ENCODE results near the gene PGM2. TPM values are rescaled to one million over a fixed set of nuclear protein-coding genes. Genes with fewer than 3 reads are reported as not detected.
A peak's percentile ranks its signal among the peaks of the same experiment; 100 is the strongest.
"Not testable (repeated sequence)": the region's sequence is repeated elsewhere in the genome, so short reads cannot be mapped to it uniquely, and the experiment has no call there.

PGM2 gene
- 37.4 and 59.2 TPM in 2 replicates for total RNA-seq

GRCh38 chr4:37826295-37827029, at the start of gene PGM2:
PGM2 (plus strand) TSS chr4:37826686; CDS start chr4:37826733, 47 bp downstream.
- DNase-seq (ENCODE audit: low read depth), result peak; percentile 58

DNA sequence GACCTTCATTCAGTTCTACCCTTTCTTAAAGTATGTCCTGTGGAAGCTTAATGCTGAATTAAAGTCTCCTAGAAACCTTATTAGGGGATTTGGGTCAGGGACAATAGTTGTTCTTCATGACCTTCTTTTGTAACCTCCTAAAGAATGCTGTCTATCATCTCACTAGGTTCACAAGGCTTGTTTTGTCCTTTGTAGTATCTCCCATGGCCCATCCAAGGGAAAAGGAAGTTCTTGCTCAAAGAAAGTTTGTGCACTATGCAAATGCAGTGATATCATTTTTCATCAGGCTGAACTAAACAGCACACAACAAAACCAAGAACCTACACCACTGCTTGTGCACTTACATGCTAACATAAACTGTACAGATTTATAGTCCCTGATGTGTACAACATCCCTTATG, 46.6 kb upstream of the PGM2 start:
- DNase-seq (ENCODE audit: low read depth), result no peak

DNA sequence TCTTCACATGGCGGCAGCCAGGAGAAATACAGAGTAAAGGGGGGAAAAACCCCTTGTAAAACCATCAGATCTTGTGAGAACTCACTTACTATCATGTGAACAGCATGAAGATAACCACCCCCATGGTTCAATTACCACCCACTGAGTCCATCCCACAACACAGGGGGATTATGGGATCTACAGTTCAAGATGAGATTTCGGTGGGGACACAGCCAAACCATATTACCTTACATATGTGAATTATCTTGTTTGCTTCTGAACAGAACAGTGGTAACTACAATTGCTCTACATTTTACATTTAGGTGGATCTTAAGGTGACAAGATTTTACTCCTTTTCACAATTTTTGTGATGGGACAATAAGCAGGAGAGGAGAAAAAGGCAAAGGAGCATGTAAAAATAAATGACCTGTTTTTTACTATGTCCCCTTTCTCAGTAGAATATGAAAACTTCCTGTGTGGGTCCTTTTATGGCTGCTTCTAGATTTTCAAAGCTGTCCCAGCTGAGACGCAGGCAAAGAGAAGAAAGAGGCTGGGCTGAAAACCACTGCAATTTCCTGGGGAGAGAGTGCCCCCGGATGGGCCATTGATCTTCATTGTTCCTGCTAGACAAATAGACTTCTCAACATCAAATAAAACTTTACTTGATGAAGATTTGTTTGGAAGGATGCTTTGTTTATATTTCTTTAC, 45.9 kb upstream of the PGM2 start:
- no peak for DNase-seq (ENCODE audit: low read depth)

GRCh38 chr4:37781131-37781455, 45.4 kb upstream of the PGM2 start:
- no peak for DNase-seq (ENCODE audit: low read depth)

GRCh38 chr4:37786267-37786666, 40.2 kb upstream of the PGM2 start:
- DNase-seq (ENCODE audit: low read depth), result not testable (repeated sequence)

- not testable (repeated sequence) for DNase-seq (ENCODE audit: low read depth)
Observed at GRCh38 chr4:37787883-37788460, 38.5 kb upstream of the PGM2 start.

DNA sequence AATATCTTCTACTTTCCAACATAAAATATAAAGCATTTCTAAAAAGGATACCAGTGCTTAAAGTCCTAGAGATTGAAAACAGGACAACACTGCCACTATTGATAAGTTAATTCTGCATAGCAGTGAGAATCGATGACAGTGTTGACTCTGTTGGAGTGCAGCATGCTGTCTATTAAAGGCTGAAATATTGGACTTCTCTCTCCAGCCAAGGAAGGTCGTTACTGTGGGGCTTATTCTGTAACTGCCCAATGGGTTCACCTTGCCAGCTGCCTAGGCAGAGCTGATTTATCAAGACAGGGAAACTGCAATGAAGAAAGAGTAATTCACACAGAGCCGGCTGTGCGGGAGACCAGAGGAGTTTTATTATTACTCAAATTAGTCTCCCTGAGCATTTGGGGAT, 37.7 kb upstream of the PGM2 start:
- DNase-seq (ENCODE audit: low read depth), result no peak

- no peak for DNase-seq (ENCODE audit: low read depth)
Observed at GRCh38 chr4:37792241-37792640, 34.2 kb upstream of the PGM2 start.

DNA sequence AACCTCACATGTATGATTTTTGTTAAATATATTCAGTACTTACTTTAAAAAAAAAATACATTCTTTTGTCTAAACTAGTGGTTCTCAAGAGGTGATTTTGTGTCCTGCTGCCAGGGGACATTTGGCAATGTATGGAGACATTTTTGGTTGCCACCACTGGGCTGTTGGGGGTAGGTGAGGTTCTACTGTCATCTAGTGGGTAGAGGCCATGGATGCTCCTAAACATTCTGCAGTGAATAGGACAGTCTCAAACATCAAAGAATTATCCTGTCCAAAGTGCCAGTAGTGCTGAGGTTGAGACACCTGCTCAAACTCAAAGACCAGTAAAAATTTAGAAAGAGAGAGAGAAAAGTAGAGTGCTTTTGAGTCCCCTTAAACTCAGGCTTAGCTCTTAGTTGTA, 32.9 kb upstream of the PGM2 start:
- no peak for DNase-seq (ENCODE audit: low read depth)

GRCh38 chr4:37794056-37794455, 32.4 kb upstream of the PGM2 start:
- no peak for DNase-seq (ENCODE audit: low read depth)

GRCh38 chr4:37795581-37796195, 30.8 kb upstream of the PGM2 start:
- DNase-seq (ENCODE audit: low read depth), result peak; percentile 16

DNA sequence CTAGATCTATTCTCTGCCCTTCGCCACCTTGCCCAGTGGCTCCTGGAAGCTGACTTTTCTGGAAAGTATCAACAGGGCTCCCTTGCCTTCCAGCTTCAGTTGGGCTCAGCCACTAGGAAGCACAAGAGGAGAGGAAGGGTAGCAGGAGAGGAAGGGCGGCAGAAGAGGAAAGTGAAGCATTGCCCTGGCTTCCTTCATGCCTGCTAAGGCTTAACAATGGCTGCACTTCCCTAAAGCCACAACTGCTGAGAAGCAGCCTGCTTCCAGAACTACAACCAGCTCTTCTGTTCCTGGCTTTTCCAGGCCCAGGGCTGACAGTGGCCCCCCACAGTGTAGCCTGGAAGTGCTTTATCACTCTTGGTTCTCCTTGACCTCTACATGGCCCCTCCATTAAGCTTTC, 29.1 kb upstream of the PGM2 start:
- no peak for DNase-seq (ENCODE audit: low read depth)

GRCh38 chr4:37797923-37798322, 28.6 kb upstream of the PGM2 start:
- DNase-seq (ENCODE audit: low read depth), result no peak

GRCh38 chr4:37798616-37799015, 27.9 kb upstream of the PGM2 start:
- DNase-seq (ENCODE audit: low read depth), result no peak

DNA sequence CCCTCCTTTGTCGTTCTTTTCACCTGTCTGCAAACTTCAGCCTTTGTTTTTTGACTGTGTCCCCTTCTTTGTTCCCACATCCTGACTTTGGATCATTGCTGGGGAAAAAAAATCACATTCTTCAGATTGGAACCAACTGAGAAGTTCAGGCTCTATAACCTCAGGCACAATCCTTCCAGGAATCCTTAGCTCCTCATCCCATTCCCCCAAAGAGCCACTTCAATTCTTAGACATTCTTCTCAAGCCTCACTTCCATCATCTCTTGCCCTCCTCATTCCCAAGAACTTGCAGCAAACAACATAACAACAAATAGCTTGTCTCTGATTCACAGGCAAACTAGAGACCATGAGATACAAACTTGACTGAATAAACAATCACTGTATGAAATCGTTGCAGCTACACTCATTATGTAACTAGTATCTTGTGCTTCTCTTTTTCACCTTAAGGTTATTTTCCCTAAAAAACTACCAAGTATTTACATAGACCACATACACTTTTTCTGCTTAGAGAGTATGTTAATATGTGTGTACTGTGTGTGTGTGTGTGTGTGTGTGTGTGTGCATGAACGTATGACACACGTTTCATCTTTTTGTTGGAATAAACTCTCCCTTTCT, 26.4 kb upstream of the PGM2 start:
- DNase-seq (ENCODE audit: low read depth), result peak; percentile 15

- DNase-seq (ENCODE audit: low read depth), result peak; percentile 81
Observed at GRCh38 chr4:37802068-37802666, 24.3 kb upstream of the PGM2 start.

GRCh38 chr4:37803348-37803973, 23.0 kb upstream of the PGM2 start:
- peak; percentile 78 for DNase-seq (ENCODE audit: low read depth)

GRCh38 chr4:37805091-37805490, 21.4 kb upstream of the PGM2 start:
- DNase-seq (ENCODE audit: low read depth), result no peak

GRCh38 chr4:37812713-37813112, 13.8 kb upstream of the PGM2 start:
- peak; percentile 71 for DNase-seq (ENCODE audit: low read depth)

- no peak for DNase-seq (ENCODE audit: low read depth)
Observed at GRCh38 chr4:37815591-37815990, 10.9 kb upstream of the PGM2 start.

GRCh38 chr4:37816006-37816405, 10.5 kb upstream of the PGM2 start:
- DNase-seq (ENCODE audit: low read depth), result no peak

All from renal cortical epithelial cell (primary cell).